GM18909 (cell line): ENCODE results near the gene CCDC106.

ENCODE experiments used
- ATAC-seq: cut with Tn5 transposase; IDR thresholded peaks from one replicate; pipeline ENCODE4 v1.9.1; 2021; ENCODE audit warnings: mild to moderate bottlenecking; ENCODE audit not compliant: unreplicated experiment, poor library complexity

The CCDC106 gene

DNA sequence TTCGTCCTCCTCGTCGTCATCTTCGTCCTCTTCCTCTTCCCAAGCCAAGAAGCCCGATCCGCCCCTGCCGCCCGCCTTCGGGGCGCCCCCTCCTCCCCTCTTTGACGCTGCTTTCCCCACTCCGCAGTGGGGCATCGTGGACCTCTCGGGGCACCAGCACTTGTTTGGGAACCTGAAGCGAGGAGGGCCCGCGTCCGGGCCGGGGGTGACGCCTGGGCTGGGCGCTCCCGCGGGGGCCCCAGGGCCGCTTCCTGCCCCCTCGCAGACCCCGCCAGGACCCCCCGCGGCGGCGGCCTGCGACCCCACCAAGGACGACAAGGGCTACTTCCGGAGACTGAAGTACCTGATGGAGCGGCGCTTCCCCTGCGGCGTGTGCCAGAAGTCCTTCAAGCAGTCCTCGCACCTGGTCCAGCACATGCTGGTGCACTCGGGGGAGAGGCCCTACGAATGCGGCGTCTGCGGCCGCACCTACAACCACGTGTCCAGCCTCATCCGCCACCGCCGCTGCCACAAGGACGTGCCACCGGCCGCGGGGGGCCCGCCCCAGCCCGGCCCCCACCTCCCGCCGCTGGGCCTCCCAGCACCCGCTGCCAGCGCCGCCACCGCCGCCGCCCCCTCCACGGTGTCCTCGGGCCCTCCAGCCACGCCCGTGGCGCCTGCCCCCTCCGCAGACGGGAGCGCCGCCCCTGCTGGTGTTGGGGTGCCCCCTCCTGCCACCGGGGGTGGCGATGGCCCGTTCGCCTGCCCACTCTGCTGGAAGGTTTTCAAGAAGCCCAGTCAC is 33.9 kb upstream of the CCDC106 start:
- no peak for ATAC-seq

DNA sequence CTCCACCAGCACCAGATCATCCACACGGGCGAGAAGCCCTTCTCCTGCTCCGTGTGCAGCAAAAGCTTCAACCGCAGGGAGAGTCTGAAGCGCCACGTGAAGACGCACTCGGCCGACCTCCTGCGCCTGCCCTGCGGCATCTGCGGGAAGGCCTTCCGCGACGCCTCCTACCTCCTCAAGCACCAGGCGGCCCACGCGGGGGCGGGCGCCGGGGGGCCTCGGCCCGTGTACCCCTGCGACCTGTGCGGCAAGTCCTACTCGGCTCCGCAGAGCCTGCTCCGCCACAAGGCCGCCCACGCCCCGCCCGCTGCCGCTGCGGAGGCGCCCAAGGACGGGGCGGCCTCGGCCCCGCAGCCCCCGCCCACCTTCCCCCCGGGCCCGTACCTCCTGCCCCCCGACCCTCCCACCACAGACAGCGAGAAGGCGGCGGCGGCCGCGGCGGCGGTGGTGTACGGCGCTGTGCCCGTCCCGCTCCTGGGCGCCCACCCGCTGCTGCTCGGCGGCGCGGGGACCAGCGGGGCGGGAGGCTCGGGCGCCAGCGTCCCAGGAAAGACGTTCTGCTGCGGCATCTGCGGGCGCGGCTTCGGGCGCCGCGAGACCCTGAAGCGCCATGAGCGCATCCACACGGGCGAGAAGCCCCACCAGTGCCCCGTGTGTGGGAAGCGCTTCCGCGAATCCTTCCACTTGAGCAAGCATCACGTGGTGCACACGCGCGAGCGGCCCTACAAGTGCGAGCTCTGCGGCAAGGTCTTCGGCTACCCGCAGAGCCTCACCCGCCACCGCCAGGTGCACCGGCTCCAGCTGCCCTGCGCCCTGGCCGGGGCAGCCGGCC is 33.1 kb upstream of the CCDC106 start:
- ATAC-seq = no peak

DNA sequence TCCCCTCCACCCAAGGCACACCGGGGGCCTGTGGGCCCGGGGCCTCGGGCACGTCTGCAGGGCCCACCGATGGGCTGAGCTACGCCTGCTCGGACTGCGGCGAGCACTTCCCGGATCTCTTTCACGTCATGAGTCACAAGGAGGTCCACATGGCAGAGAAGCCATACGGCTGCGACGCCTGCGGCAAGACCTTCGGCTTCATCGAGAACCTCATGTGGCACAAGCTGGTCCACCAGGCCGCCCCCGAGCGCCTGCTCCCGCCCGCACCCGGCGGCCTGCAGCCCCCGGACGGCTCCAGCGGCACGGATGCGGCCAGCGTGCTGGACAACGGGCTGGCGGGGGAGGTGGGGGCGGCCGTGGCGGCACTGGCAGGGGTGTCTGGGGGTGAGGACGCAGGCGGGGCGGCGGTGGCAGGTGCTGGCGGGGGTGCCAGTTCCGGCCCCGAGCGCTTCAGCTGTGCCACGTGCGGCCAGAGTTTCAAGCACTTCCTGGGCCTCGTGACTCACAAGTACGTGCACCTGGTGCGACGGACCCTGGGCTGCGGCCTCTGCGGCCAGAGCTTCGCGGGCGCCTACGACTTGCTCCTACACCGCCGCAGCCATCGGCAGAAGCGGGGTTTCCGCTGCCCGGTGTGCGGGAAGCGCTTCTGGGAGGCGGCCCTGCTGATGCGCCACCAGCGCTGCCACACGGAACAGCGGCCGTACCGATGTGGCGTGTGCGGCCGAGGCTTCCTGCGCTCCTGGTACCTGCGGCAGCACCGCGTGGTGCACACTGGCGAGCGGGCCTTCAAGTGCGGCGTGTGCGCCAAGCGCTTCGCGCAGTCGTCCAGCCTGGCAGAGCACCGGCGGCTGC is 32.2 kb upstream of the CCDC106 start:
- ATAC-seq = no peak

DNA sequence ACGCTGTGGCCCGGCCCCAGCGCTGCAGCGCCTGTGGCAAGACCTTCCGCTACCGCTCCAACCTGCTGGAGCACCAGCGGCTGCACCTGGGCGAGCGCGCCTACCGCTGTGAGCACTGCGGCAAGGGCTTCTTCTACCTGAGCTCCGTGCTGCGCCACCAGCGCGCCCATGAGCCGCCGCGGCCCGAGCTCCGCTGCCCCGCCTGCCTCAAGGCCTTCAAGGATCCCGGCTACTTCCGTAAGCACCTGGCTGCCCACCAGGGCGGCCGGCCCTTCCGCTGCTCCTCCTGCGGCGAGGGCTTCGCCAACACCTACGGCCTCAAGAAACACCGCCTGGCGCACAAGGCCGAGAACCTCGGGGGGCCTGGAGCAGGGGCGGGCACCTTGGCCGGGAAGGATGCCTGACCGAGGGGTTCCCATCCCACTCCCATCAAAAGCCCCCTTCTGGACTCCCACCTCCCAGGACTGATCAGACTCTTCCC is 31.6 kb upstream of the CCDC106 start:
- no peak for ATAC-seq

DNA sequence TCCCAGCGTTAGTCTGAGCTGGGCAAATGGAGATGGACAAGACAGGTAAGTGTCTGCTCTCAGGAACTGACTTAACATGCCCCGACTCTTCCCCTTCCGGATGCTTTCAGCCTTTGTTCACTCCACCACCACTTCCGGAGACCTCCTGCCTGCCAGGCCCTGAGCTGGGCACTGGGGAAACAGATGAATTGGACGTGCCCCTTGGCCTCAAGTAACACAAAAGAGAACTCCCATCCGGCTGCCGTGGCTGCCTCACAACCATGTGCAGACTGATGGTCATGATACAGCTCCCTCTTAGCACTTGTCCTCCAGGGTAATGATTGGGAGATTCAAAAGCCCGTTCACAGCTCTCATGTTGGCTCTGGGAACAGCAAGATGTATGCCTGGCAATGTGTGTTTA is 30.6 kb upstream of the CCDC106 start:
- ATAC-seq = no peak

DNA sequence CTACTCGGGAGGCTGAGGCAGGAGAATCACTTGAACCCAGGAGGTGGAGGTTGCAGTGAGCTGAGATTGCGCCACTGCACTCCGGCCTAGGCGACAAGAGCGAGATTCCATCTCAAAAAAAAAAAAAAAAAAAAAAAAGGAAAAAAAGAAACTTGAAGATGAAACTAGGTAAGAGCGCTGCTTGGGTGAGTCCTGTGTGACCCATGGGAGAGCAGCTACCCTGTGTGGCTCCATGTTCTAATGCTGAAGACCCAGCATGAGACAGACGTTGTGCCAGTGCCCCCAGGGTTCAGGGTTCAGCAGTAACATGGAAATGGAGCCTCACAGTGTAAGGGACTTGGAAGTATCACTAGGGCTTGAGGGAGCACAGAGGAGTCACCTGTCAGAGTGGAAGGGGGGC is 29.6 kb upstream of the CCDC106 start:
- ATAC-seq = no peak

DNA sequence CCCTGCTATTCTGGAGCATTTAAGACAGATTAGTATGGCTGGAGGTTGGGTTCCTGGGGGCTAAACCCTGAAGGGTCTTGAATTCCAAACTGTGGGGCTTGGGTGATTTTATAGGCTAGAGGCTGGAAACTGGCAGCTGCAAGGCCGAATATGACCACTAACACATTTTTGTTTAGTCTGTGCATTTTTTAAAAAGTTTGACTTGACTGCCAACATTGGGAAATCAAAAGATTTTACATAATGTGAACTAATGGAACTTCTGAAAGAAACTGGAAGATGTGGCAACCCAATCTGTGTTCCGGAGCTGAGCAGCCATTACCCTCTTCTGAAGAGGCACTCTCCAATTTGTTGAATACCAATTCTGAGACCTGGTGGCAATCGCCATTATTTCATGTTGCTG is 28.7 kb upstream of the CCDC106 start:
- no peak for ATAC-seq

DNA sequence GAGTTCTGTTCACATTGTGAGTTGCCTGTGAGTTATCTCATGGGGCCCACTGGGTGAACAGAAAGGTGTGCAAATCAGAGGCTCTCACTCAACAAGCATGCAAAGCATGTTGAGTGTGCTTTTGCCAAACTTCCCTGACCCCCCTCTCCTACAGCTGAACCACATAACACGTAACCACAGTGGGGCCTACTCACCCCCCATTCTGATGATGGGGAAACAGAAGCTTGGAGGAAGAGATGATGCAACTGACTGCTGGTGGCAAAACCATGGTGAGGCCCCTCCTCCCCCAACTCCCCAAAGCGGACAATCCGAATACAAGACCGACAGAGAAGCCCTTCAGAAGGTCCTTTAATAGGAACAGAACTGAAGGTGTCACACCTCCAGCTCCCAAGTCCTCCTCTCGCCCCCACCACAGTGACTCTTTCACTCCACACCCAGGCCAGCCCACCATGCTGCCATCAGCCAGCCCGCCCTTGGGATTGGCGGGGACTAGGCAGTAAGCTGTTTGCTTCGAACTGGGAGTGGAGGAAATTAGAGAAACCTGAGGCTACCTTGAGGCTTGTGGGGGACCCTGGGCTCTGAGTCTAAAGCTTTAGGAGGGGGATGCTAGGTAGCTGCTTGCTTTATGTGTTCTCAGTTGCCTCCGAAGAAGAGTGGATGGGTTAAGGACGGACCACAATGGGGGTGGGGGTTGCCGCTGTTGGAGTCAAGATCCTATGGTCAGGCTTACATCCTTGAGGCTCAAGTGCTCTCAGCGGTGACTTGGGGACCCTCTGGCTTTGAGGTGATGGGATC is 27.4 kb upstream of the CCDC106 start:
- ATAC-seq = no peak

DNA sequence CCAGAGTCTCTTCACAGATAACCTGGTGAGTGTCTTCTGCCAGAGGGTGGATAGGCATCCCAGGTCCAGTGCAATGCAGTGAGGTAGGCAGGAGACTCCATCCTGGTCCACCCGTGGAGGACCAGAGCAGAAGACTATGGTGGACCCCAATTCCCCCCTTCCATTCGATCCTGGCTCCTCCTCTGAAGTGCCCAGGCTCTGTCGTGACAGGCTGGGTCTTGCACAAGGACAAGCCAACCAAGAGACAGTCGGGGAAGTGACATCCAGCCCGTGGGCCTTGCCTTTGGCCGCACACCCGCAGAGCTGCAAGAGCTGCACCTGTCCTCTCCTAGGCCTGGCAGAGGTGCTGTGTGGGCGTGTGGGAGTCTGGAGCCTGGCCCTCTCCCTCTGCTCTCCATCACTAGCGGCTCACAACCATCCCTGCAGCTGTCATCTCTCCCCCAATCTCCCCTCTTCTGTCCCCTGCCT is 26.8 kb upstream of the CCDC106 start:
- ATAC-seq = no peak

DNA sequence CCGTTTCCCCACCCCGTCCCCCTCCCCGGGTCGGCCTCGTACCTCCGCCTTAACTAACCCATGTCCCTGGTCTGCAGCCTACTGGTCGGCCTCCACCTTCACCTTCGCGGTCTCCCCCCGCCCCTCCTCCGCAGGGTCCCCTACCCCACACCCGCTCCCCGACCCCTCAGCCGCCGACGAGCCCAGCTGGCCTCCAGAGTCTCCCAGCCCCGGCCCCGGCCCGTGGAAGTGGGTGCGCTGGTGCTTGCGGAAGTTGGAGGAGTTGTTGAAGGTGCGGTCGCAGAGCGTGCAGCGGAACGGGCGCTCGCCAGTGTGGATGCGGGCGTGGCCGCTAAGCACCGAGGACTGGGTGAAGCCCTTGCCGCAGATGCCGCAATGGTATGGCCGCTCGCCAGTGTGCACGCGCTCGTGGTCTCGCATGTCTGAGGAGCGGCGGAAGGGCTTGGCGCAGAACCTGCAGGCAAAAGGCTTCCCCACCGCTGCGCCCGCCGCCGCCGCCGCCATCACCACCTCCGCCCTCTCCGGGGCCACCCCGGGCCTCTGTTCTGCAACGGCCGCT is 26.3 kb upstream of the CCDC106 start:
- no peak for ATAC-seq

DNA sequence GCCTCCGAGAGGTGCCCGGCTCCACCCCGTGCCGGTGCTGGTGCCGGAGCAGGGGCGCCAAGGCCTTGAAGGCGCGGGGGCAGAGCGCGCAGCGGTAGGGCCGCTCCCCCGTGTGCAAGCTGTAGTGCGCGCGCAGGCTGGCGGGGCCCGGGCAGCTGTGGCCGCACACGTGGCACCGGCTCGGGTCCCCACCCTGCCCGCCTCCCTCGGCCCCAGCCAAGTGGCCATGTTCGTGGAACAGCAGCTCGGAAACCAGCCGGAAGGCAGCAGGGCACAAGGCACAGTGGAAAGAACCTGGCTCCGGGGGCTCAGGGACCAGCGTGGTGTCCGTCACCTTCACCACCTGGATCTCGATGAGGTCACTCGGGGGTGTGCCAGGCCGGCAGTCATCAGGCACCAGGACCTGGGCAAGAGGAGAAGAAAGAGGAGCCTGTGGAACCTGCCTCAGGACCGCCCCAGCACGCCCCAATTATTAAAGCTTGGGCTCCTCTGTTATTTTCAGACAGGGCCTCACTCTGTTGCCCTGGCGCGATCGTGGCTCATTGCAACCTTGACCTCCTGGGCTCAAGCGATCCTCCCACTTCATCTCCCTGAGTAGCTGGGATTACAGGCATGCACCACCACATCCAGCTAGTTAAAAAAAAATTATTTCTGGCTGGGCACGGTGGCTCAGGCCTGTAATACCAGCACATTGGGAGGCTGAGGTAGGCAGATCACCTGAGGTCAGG is 25.6 kb upstream of the CCDC106 start:
- no peak for ATAC-seq

DNA sequence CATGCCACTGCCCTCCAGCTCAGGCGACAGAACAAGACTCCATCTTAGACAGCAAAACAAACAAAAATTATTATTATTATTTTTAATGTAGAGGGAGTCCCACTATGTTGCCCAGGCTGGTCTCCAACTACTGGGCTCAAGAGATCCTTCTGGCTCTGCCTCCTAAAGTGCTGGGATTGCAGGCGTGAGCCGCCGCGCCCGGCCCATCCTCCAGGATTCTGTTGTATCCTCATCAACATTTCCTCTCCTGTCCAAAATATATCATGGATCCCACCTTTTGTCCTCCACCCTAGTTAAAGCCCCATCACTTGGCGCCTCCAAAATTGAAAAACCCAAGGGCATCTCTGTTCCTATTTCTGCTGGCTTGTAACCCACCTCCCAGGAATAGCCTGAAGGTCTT is 24.9 kb upstream of the CCDC106 start:
- ATAC-seq = no peak

DNA sequence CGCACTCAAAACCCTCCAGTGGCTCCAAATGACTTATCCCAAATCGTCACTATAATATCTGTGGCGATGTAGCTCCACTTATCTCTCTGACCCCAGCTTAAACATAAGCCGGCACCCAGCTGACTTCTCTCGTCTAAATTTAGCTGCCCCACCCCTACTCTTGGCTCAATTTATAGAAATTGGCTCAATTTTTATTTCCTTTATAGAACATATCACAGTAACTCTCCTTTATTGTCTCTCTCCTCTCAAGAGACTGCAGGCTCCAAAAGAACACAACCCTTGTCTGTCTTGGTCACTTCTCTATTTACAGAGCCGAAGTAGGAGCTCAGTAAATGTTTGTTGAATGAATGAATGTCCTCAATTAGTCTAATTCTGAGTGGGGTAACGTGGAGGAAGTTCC is 24.5 kb upstream of the CCDC106 start:
- ATAC-seq = no peak

DNA sequence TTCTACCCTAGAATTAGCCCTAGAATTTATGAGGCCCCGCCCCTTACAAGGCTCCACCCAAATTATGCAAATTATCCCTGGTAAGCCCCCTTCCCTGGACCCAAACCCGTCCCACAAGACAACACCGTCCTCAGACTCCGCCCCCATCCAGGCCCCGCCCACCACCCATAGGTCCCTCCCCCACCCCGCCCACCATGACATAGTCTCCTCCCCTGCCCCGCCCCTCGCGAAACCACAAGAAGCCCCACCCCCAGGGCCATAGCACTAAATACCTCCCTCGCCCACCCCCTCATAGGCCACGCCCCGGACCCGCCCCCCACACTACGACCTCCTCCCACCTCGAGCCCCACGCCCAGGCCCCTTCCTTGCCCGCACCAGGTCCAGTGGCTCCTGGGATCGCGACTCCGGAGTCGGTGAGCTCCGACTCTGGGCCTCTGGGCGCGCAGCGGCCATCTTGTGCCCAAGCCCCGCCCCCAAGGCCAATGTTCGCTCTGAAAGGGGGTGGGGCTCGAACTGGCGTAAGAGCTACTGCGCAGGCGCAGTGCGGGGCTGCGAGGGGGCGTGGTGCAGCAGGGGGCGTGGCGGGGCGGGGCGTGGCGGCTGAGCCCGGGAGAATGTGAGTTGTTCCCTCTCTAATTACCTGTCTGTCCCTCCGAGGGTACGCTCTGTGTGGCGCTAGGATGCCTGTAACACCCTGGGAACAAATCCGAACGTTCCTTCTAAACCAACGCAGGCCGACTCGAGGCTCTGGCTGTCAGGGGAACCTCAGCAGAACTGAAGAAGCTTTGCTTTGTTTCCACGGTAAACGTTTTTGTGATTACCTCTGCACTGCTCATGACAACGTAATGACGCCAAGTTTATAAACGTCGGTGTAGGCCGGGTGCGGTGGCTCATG is 23.7 kb upstream of the CCDC106 start, which contains the start of gene ZNF784:
ZNF784 (minus strand) TSS at position 458 of the 895 bp plus-strand sequence; CDS start at position 453, 5 bp downstream.
- ATAC-seq = peak; percentile 71

DNA sequence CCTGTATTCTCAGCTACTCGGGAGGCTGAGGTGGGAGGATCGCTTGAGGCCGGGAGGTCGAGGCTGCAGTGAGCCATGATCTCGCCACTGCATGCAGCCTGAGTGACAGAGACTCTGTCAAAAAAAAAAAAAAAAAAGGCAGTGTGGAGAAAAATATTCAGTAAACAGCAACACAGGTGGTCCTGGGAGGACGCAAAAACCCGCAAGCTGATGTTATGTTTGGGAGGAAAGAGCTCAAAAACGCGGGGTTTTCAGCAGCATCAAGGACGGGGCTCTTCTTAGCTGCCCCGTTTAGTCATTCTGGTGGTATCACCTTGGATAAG is 23.0 kb upstream of the CCDC106 start:
- ATAC-seq = no peak

DNA sequence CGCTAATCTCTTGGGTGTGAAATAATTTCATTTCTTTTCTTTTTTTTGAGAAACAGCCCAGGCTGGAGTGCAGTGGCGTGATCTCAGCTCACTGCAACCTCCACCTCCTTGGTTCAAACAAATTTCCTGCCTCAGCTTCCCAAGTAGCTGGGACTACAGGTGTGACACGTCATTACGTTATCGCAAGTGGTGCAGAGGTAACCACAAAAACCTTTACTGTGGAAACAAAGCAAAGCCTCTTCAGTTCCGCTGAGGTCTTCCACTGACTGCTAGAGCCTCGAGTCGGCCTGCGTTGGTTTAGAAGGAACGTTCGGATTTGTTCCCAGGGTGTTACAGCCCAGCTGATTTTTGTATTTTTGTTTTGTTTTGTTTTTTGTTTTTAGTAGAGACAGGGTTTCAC is 21.7 kb upstream of the CCDC106 start:
- ATAC-seq = no peak

DNA sequence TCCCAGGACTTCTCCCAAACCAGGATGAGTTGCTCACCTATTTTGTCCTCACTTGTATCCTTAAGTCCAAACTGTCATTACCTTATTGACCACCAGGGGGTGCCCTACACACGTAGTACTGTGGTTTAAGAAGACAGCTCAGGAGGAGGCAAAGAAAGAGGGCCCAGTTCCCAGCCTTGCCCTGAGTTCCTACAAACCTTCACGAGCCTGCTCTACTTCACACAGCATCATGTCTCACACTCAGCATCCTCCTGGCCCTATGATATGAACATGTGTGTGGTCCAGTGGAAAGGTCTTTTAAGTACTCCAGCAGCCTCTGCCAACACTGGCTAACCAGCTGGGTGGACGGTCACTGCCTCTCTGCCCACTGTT is 15.6 kb upstream of the CCDC106 start:
- no peak for ATAC-seq

DNA sequence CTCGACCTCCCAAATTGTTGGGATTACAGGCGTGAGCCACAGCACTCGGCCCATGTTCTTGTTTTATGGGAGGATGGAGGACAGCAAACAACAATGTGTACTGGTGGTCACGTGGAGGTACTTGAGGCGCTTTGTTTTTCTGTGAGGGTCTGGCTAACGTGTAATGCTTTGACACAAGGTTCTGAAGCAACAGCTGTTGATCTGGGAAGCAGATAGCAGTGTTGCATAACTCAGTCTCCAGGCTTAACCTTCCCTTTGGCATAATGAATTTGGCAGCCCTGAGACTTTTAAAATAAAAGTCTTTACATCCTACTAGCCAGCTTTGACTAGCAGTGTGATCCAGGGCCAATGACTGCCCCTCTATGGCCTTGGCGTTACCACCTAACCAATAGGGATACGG is 14.2 kb upstream of the CCDC106 start:
- ATAC-seq = no peak
